Small intestine (tissue), 7 donors: ENCODE measurements around the gene ITPR3. TPM values are rescaled to one million over a fixed set of nuclear protein-coding genes. Genes with fewer than 3 reads are reported as not detected.

Source experiments
- DNase-seq, 2 donors: peaks; one replicate each; pipeline versions ENCODE4 v3.0.0 to v3.0.0-alpha.2; 2013
- FAIRE-seq: peaks from 2 replicates; lab custom pipeline; 2012; peaks lifted over from hg19 to GRCh38; lab: Jason Lieb, UNC
- H3K27ac ChIP-seq, 3 donors: one replicate each; pipeline ENCODE4 v1.5.1; 2013; ENCODE audit warnings: low read length in 2 of 3, mild to moderate bottlenecking in 2 of 3, control low read depth in 1 of 3, inconsistent platforms in 1 of 3, low read depth in 1 of 3, moderate library complexity in 1 of 3
- H3K27me3 ChIP-seq, 3 donors: one replicate each; pipeline ENCODE4 v1.6.1; 2013; ENCODE audit warnings: low read length in 3 of 3, inconsistent platforms in 1 of 3; ENCODE audit not compliant: control insufficient read depth in 3 of 3, insufficient read depth in 3 of 3
- H3K36me3 ChIP-seq, 3 donors: one replicate each; pipeline ENCODE4 v1.6.1; 2013; ENCODE audit warnings: low read length in 3 of 3, inconsistent platforms in 1 of 3, low read depth in 1 of 3, mild to moderate bottlenecking in 1 of 3, moderate library complexity in 1 of 3; ENCODE audit not compliant: control insufficient read depth in 3 of 3, insufficient read depth in 2 of 3
- H3K4me1 ChIP-seq, 3 donors: one replicate each; pipeline ENCODE4 v1.6.1; 2013; ENCODE audit warnings: low read length in 2 of 3, inconsistent platforms in 1 of 3, low read depth in 1 of 3, mild to moderate bottlenecking in 1 of 3, moderate library complexity in 1 of 3; ENCODE audit not compliant: control insufficient read depth in 3 of 3, insufficient read depth in 2 of 3
- H3K4me3 ChIP-seq, 3 donors: one replicate each; pipeline ENCODE4 v1.5.1; 2013; ENCODE audit warnings: low read length in 3 of 3, control low read depth in 1 of 3, inconsistent platforms in 1 of 3, low read depth in 1 of 3, mild to moderate bottlenecking in 1 of 3, moderate library complexity in 1 of 3
- H3K9me3 ChIP-seq, 2 donors: one replicate each; pipeline ENCODE4 v1.6.1; 2013; ENCODE audit warnings: low read depth in 1 of 2, low read length in 1 of 2; ENCODE audit not compliant: control insufficient read depth in 2 of 2, insufficient read depth in 1 of 2
- WGBS, 3 donors: extraction: QIAGEN DNeasy Blood & Tissue Kit; methylation state at CpG; one replicate each; pipeline ENCODE4 v1.1.7; 2013; 5-methylcytosine and 5-hydroxymethylcytosine counted together
- polyA plus RNA-seq, 4 donors: library from polyadenylated mRNA; stranded (reverse) in 3 of 4; unstranded in 1 of 4; fragments of 200-250 nt in 3 of 4; fragments of 120-200 nt in 1 of 4; gene quantifications; one replicate each; pipeline versions ENCODE4 v1.2.1 to v1.2.3, GENCODE V29; 2013
- donor health status: healthy with polysubstance abuse.
- donor health status: control.
- donor health status: control.
- donor health status: Bipolar disorder and iron deficiency.
- donor health status: healthy.

Gene ITPR3
- polyA plus RNA-seq, 4 donors: 51.6 to 62.9 (median 59.1) TPM

GRCh38 chr6:33678932-33679490, 57.9 kb downstream of the ITPR3 start:
- DNase-seq (no peak), FAIRE-seq (no peak)
- Histone ChIP-seq H3K4me3 (no peak overlapping the region), H3K9me3 (no peaks in the 10 kb centered on the region), H3K36me3 (peaks cover 25 to 95% (median 58%) of the 10 kb centered on the region in 3 donors), H3K27me3 (no peaks in the 10 kb centered on the region), H3K27ac (no peak overlapping the region), H3K4me1 (no peaks in the 10 kb centered on the region)
- WGBS, 3 donors: 84 to 90% (median 86%) methylated on average over 12 of the region's 12 CpGs

- 91% methylated on average over 20 of the region's 20 CpGs for WGBS, 3 donors
- no peak for FAIRE-seq
- DNase-seq: no peak
- no peaks in the 10 kb centered on the region for H3K9me3 ChIP-seq
- H3K36me3 ChIP-seq: peaks cover 24 to 97% (median 60%) of the 10 kb centered on the region in 3 donors
- no peak overlapping the region for H3K4me3 ChIP-seq
- no peaks in the 10 kb centered on the region for H3K4me1 ChIP-seq
- H3K27me3 ChIP-seq: no peaks in the 10 kb centered on the region
- no peak overlapping the region for H3K27ac ChIP-seq
Observed at GRCh38 chr6:33679761-33680160, 58.6 kb downstream of the ITPR3 start.

GRCh38 chr6:33682341-33682740, 61.2 kb downstream of the ITPR3 start:
- H3K36me3 ChIP-seq: peaks cover 29 to 98% (median 65%) of the 10 kb centered on the region in 3 donors
- no peaks in the 10 kb centered on the region for H3K27me3 ChIP-seq
- H3K27ac ChIP-seq: no peak overlapping the region
- no peak overlapping the region for H3K4me3 ChIP-seq
- WGBS, 3 donors: 95% methylated on average over 13 of the region's 13 CpGs
- FAIRE-seq (no peak), DNase-seq (no peak)
- no peaks in the 10 kb centered on the region for H3K4me1 ChIP-seq
- no peaks in the 10 kb centered on the region for H3K9me3 ChIP-seq

- Histone ChIP-seq H3K27ac (no peak overlapping the region), H3K36me3 (peaks cover 31 to 98% (median 65%) of the 10 kb centered on the region in 3 donors), H3K9me3 (no peaks in the 10 kb centered on the region), H3K27me3 (no peaks in the 10 kb centered on the region), H3K4me1 (no peaks in the 10 kb centered on the region), H3K4me3 (no peak overlapping the region)
- FAIRE-seq (no peak), DNase-seq (no peak)
- WGBS, 3 donors: 82 to 89% (median 88%) methylated on average over 15 of the region's 15 CpGs
Observed at GRCh38 chr6:33683051-33683571, 62.0 kb downstream of the ITPR3 start.

GRCh38 chr6:33683576-33684427, 62.7 kb downstream of the ITPR3 start:
- DNase-seq: no peak
- Histone ChIP-seq H3K27ac (no peak overlapping the region), H3K4me3 (no peak overlapping the region), H3K4me1 (no peaks in the 10 kb centered on the region), H3K27me3 (no peaks in the 10 kb centered on the region), H3K9me3 (no peaks in the 10 kb centered on the region), H3K36me3 (peaks cover 34 to 98% (median 68%) of the 10 kb centered on the region in 3 donors)
- WGBS, 3 donors: 84 to 88% (median 87%) methylated on average over 19 of the region's 19 CpGs
- FAIRE-seq: no peak

GRCh38 chr6:33684428-33684896, 63.3 kb downstream of the ITPR3 start:
- no peak overlapping the region for H3K4me3 ChIP-seq
- H3K27me3 ChIP-seq: no peaks in the 10 kb centered on the region
- FAIRE-seq (no peak), DNase-seq (no peak)
- H3K4me1 ChIP-seq: no peaks in the 10 kb centered on the region
- H3K27ac ChIP-seq: no peak overlapping the region
- H3K36me3 ChIP-seq: peaks cover 33 to 98% (median 62%) of the 10 kb centered on the region in 3 donors
- H3K9me3 ChIP-seq: no peaks in the 10 kb centered on the region
- 92 to 98% (median 94%) methylated on average over 16 of the region's 16 CpGs for WGBS, 3 donors

GRCh38 chr6:33684983-33685382, 63.9 kb downstream of the ITPR3 start:
- Histone ChIP-seq H3K4me1 (no peaks in the 10 kb centered on the region), H3K27me3 (no peaks in the 10 kb centered on the region), H3K4me3 (no peak overlapping the region), H3K27ac (no peak overlapping the region), H3K36me3 (peaks cover 32 to 98% (median 59%) of the 10 kb centered on the region in 3 donors), H3K9me3 (no peaks in the 10 kb centered on the region)
- no peak for FAIRE-seq
- no peak for DNase-seq
- 91 to 98% (median 95%) methylated on average over 7 of the region's 7 CpGs for WGBS, 3 donors

GRCh38 chr6:33685411-33686224, 64.5 kb downstream of the ITPR3 start:
- Histone ChIP-seq H3K27me3 (no peaks in the 10 kb centered on the region), H3K4me3 (no peak overlapping the region), H3K36me3 (peaks cover 32 to 98% (median 62%) of the 10 kb centered on the region in 3 donors), H3K9me3 (no peaks in the 10 kb centered on the region), H3K4me1 (no peaks in the 10 kb centered on the region), H3K27ac (no peak overlapping the region)
- no peak for DNase-seq
- no peak for FAIRE-seq
- WGBS, 3 donors: 90 to 92% (median 91%) methylated on average over 35 to 38 of the region's 38 CpGs
